HepG2 (cell line): ENCODE measurements around the gene PROX2. TPM values are rescaled to one million over a fixed set of nuclear protein-coding genes. Genes with fewer than 3 reads are reported as not detected.

Experiments
- BHLHE40 ChIP-seq: IDR thresholded peaks from 2 replicates; pipeline ENCODE4 v1.6.1; 2011; ENCODE audit warnings: low read length, improper control_type of control experiment
- CREB1 ChIP-seq, 2 experiments: fragments of 450-650 bp in 1 of 2; IDR thresholded peaks; 2 replicates each; pipeline ENCODE4 v1.6.1; 2016 to 2017; ENCODE audit warnings: control low read depth in 1 of 2, mild to moderate bottlenecking in 1 of 2, missing compliant biosample characterization in 1 of 2, missing genetic modification characterization in 1 of 2
- ELK4 ChIP-seq: sonication (generic); formaldehyde crosslinking; IDR thresholded peaks from 2 replicates; pipeline ENCODE4 v1.9.0; 2021; ENCODE audit warnings: missing genetic modification reagents, borderline replicate concordance
- ERF ChIP-seq: IDR thresholded peaks from 2 replicates; pipeline ENCODE4 v1.6.1; 2018; ENCODE audit warnings: missing biosample characterization, missing genetic modification reagents
- IRF2 ChIP-seq: IDR thresholded peaks from 2 replicates; pipeline ENCODE4 v1.6.1; 2018; ENCODE audit warnings: missing genetic modification reagents, missing compliant biosample characterization
- JDP2 ChIP-seq: sonication (generic); formaldehyde crosslinking; IDR thresholded peaks from 2 replicates; pipeline ENCODE4 v1.8.1; 2022; ENCODE audit warnings: missing genetic modification reagents, borderline replicate concordance
- KDM6A ChIP-seq: IDR thresholded peaks from 2 replicates; pipeline ENCODE4 v1.6.1; 2016; ENCODE audit warnings: low read depth
- KLF16 ChIP-seq, 2 experiments: sonication (generic) in 1 of 2; formaldehyde crosslinking in 1 of 2; IDR thresholded peaks; 2 replicates each; pipeline versions ENCODE4 v1.6.1 to v1.8.0; 2016 to 2023; ENCODE audit warnings: missing genetic modification reagents in 2 of 2, missing compliant biosample characterization in 1 of 2
- RXRA ChIP-seq: sonication (generic); formaldehyde crosslinking; IDR thresholded peaks from 2 replicates; pipeline ENCODE4 v1.5.1; 2020; ENCODE audit warnings: missing genetic modification reagents
- SALL1 ChIP-seq: sonication (generic); formaldehyde crosslinking; IDR thresholded peaks from 2 replicates; pipeline ENCODE4 v1.8.0; 2022; ENCODE audit warnings: mild to moderate bottlenecking, missing genetic modification reagents
- SP5 ChIP-seq: IDR thresholded peaks from 2 replicates; pipeline ENCODE4 v1.6.1; 2016; ENCODE audit warnings: low read depth, borderline replicate concordance
- STAT6 ChIP-seq: sonication (generic); formaldehyde crosslinking; IDR thresholded peaks from 2 replicates; pipeline ENCODE4 v1.4.0; 2020; ENCODE audit warnings: missing genetic modification reagents, mild to moderate bottlenecking, borderline replicate concordance
- TCF7L2 ChIP-seq: IDR thresholded peaks from 2 replicates; pipeline ENCODE4 v1.6.1; 2011; ENCODE audit warnings: mild to moderate bottlenecking, low read depth, low read length, moderate library complexity
- TERF1 ChIP-seq: sonication (generic); formaldehyde crosslinking; IDR thresholded peaks from 2 replicates; pipeline ENCODE4 v1.8.0; 2022; ENCODE audit warnings: mild to moderate bottlenecking, missing genetic modification reagents, moderate library complexity
- TOE1 ChIP-seq: sonication (generic); formaldehyde crosslinking; IDR thresholded peaks from 2 replicates; pipeline ENCODE4 v1.4.0; 2020; ENCODE audit warnings: mild to moderate bottlenecking, missing genetic modification reagents
- ZNF205 ChIP-seq: IDR thresholded peaks from 2 replicates; pipeline ENCODE4 v1.6.1; 2018; ENCODE audit warnings: missing biosample characterization, missing genetic modification reagents
- ZNF253 ChIP-seq: sonication (generic); formaldehyde crosslinking; IDR thresholded peaks from 2 replicates; pipeline ENCODE4 v1.8.0; 2022; ENCODE audit warnings: mild to moderate bottlenecking, missing genetic modification reagents, borderline replicate concordance
- ZNF414 ChIP-seq: sonication (generic); formaldehyde crosslinking; IDR thresholded peaks from 2 replicates; pipeline ENCODE4 v1.5.0; 2020; ENCODE audit warnings: missing genetic modification reagents
- ZNF597 ChIP-seq: sonication (generic); formaldehyde crosslinking; IDR thresholded peaks from 2 replicates; pipeline ENCODE4 v1.5.0; 2020; ENCODE audit warnings: missing genetic modification reagents
- ZNF670 ChIP-seq: sonication (generic); formaldehyde crosslinking; IDR thresholded peaks from 2 replicates; pipeline ENCODE4 v1.8.0; 2022; ENCODE audit warnings: mild to moderate bottlenecking, missing genetic modification reagents, borderline replicate concordance
- ZNF782 ChIP-seq: sonication (generic); formaldehyde crosslinking; IDR thresholded peaks from 2 replicates; pipeline ENCODE4 v1.4.0; 2020; ENCODE audit warnings: missing genetic modification reagents, mild to moderate bottlenecking, borderline replicate concordance
- ZNF839 ChIP-seq: sonication (generic); formaldehyde crosslinking; IDR thresholded peaks from 2 replicates; pipeline ENCODE4 v1.4.0; 2020; ENCODE audit warnings: missing genetic modification reagents, mild to moderate bottlenecking, borderline replicate concordance
- ZSCAN20 ChIP-seq: sonication (generic); formaldehyde crosslinking; IDR thresholded peaks from 2 replicates; pipeline ENCODE4 v1.4.0; 2020; ENCODE audit warnings: missing genetic modification reagents, mild to moderate bottlenecking, borderline replicate concordance
- polyA plus RNA-seq, 8 experiments: library from polyadenylated mRNA; depleted of rRNA in 3 of 8; stranded (reverse) in 7 of 8; unstranded in 1 of 8; fragments of >200 nt; fragmentation: Illumina TruSeq in 4 of 8; extraction: Trizol in 4 of 8; gene quantifications; 2 replicates each; pipeline versions ENCODE4 v1.2.1 to v1.2.3, GENCODE V29; 2011 to 2016; ENCODE audit warnings: low read depth in 4 of 8, missing spikeins in 1 of 8, mixed read lengths in 1 of 8; ENCODE audit not compliant: insufficient read depth in 1 of 8
- total RNA-seq, 5 experiments: library from RNA; depleted of rRNA; stranded (reverse); fragments of >200 nt; fragmentation: Illumina TruSeq; extraction: Trizol; gene quantifications; 2 replicates each; pipeline ENCODE4 v1.2.3, GENCODE V29; 2016; ENCODE audit warnings: low read depth in 1 of 5

PROX2 gene
- total and polyA plus RNA-seq, 2 of the 13 experiments (the other 11 are each of a cell fraction or from before 2014, with no cell fraction given), result not detected

- TF ChIP-seq ZSCAN20 (CRISPR knock-in tag) (no peak), ZNF414 (0 out of 2 replicates have a peak, but pooled peaks have one; percentile 69), ELK4 (no peak), TOE1 (CRISPR knock-in tag) (no peak), ERF (CRISPR knock-in tag) (peak; percentile 80), ZNF205 (CRISPR knock-in tag) (peak; percentile 77), JDP2 (no peak; the same call in 1 of the 2 replicates), ZNF782 (CRISPR knock-in tag) (no peak), BHLHE40 (peak; percentile 99), ZNF253 (CRISPR knock-in tag) (no peak), IRF2 (CRISPR knock-in tag) (peak; percentile 75; the same call in 1 of the 2 replicates), KLF16 (CRISPR knock-in tag; IDR thresholded peaks at IDR 0.05) (peak in 1 of 2 experiments; percentile 82; a peak in 2 of 4 replicates), ZNF670 (no peak; the same call in 1 of the 2 replicates), STAT6 (CRISPR knock-in tag) (0 out of 2 replicates have a peak, but pooled peaks have one; percentile 41), TCF7L2 (no peak), CREB1 (IDR thresholded peaks at IDR 0.05) (peak; percentile 34; the same call in 1 of the 2 replicates), CREB1 (CRISPR knock-in tag; IDR thresholded peaks at IDR 0.05) (peak; percentile 32; the same call in 1 of the 2 replicates), ZNF839 (CRISPR knock-in tag) (peak; percentile 66; the same call in 1 of the 2 replicates), RXRA (CRISPR knock-in tag) (peak; percentile 71; the same call in 1 of the 2 replicates), KDM6A (0 out of 2 replicates have a peak, but pooled peaks have one; percentile 8), TERF1 (peak; percentile 77; the same call in 1 of the 2 replicates), SALL1 (CRISPR knock-in tag) (peak; percentile 64), ZNF597 (CRISPR knock-in tag) (no peak), SP5 (CRISPR knock-in tag) (0 out of 2 replicates have a peak, but pooled peaks have one; percentile 13)
Observed at GRCh38 chr14:74881431-74882102, 5.6 kb upstream of the PROX2 start, which contains the start of gene DLST (continued).
